NCI-H128 (cell line): ENCODE data around the gene BPGM.
A peak's percentile ranks its signal among the peaks of the same experiment; 100 is the strongest.
"Not testable (repeated sequence)": the region's sequence is repeated elsewhere in the genome, so short reads cannot be mapped to it uniquely, and the experiment has no call there.

Experiments used
- DNase-seq: peaks from one replicate; lab custom pipeline; 2025; ENCODE audit not compliant: unreplicated experiment; lab: John Stamatoyannopoulos, UW

The BPGM gene

GRCh38 chr7:134662166-134662870, 15.7 kb downstream of the BPGM start:
- no peak for DNase-seq

- DNase-seq, result no peak
Observed at GRCh38 chr7:134662871-134663205, 16.2 kb downstream of the BPGM start.

- not testable (repeated sequence) for DNase-seq
Observed at GRCh38 chr7:134665045-134665444, 18.4 kb downstream of the BPGM start.

- DNase-seq, result no peak
Observed at GRCh38 chr7:134667899-134668298, 21.2 kb downstream of the BPGM start.

GRCh38 chr7:134669388-134669787, 22.7 kb downstream of the BPGM start:
- no peak for DNase-seq

GRCh38 chr7:134669845-134670373, 23.3 kb downstream of the BPGM start:
- DNase-seq, result peak; percentile 72

- DNase-seq, result no peak
Observed at GRCh38 chr7:134671609-134672008, 25.0 kb downstream of the BPGM start.

- no peak for DNase-seq
Observed at GRCh38 chr7:134674424-134674823, 27.8 kb downstream of the BPGM start.

- DNase-seq, result no peak
Observed at GRCh38 chr7:134676743-134677142, 30.1 kb downstream of the BPGM start.

GRCh38 chr7:134678115-134678514, 31.5 kb downstream of the BPGM start:
- no peak for DNase-seq

GRCh38 chr7:134679006-134679405, 32.4 kb downstream of the BPGM start:
- DNase-seq, result no peak

- DNase-seq, result no peak
Observed at GRCh38 chr7:134684165-134684564, 37.5 kb downstream of the BPGM start.

- no peak for DNase-seq
Observed at GRCh38 chr7:134685250-134685649, 38.6 kb downstream of the BPGM start.

GRCh38 chr7:134686786-134687185, 40.1 kb downstream of the BPGM start:
- no peak for DNase-seq

GRCh38 chr7:134689550-134689949, 42.9 kb downstream of the BPGM start:
- not testable (repeated sequence) for DNase-seq

GRCh38 chr7:134690016-134690415, 43.4 kb downstream of the BPGM start:
- no peak for DNase-seq

GRCh38 chr7:134690614-134691504, 44.2 kb downstream of the BPGM start:
- no peak for DNase-seq

- DNase-seq, result no peak
Observed at GRCh38 chr7:134691546-134692343, 45.1 kb downstream of the BPGM start.

GRCh38 chr7:134692344-134692705, 45.7 kb downstream of the BPGM start:
- DNase-seq, result no peak

GRCh38 chr7:134693256-134693655, 46.6 kb downstream of the BPGM start:
- no peak for DNase-seq

GRCh38 chr7:134694299-134694698, 47.6 kb downstream of the BPGM start:
- no peak for DNase-seq
